Subcutaneous abdominal adipose tissue (tissue), 5 donors: Measurements from ENCODE around the gene ACTN1.
"Not testable (repeated sequence)": the region's sequence is repeated elsewhere in the genome, so short reads cannot be mapped to it uniquely, and the experiment has no call there.

ENCODE experiments used
- H3K27ac ChIP-seq: one replicate; pipeline ENCODE4 v1.7.0; 2013; ENCODE audit warnings: low read depth, mild to moderate bottlenecking, inconsistent platforms, low read length, moderate library complexity
- H3K27me3 ChIP-seq, 5 donors: one replicate each; pipeline ENCODE4 v1.7.0; 2013; ENCODE audit warnings: low read length in 5 of 5, inconsistent platforms in 1 of 5; ENCODE audit not compliant: control insufficient read depth in 5 of 5, insufficient read depth in 4 of 5
- H3K36me3 ChIP-seq, 5 donors: one replicate each; pipeline ENCODE4 v1.7.0; 2013; ENCODE audit warnings: low read length in 5 of 5; ENCODE audit not compliant: control insufficient read depth in 5 of 5, insufficient read depth in 5 of 5
- H3K4me1 ChIP-seq, 5 donors: one replicate each; pipeline ENCODE4 v1.7.0; 2013; ENCODE audit warnings: low read length in 5 of 5, mild to moderate bottlenecking in 3 of 5, moderate library complexity in 1 of 5; ENCODE audit not compliant: control insufficient read depth in 5 of 5, insufficient read depth in 5 of 5
- H3K4me3 ChIP-seq, 5 donors: one replicate each; pipeline ENCODE4 v1.7.0; 2013; ENCODE audit warnings: low read length in 5 of 5, low read depth in 1 of 5
- H3K9ac ChIP-seq, 5 donors: one replicate each; pipeline ENCODE4 v1.7.0; 2013; ENCODE audit warnings: low read length in 5 of 5, mild to moderate bottlenecking in 4 of 5, moderate library complexity in 3 of 5
- H3K9me3 ChIP-seq, 5 donors: one replicate each; pipeline ENCODE4 v1.7.0; 2013; ENCODE audit warnings: low read length in 5 of 5; ENCODE audit not compliant: control insufficient read depth in 5 of 5
- donor health status: healthy.
- donor health status: healthy.
- donor health status: healthy.
- donor health status: healthy.
- donor health status: healthy.

ACTN1 gene

DNA sequence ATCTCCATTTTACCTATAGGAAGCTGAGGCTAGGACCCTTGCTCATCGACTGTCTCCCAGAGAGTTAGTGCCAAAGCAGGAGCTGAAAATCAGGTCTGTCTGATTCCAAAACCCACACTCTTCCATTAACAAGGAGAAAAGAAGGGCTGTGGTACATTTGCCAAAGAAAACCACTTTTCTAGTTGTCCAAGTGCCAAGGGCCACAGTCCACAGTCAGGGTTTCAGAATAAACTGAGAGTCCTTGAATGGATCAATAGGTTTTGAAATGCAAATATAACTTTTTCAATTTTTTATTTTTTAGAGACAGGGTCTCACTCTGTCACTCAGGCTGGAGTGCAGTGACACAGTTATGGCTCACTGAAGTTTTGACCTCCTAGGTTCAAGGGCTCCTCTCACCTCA, 130.8 kb downstream of the ACTN1 start:
- Histone ChIP-seq H3K4me1 (peaks cover 0 to 10% (median 8%) of the 10 kb centered on the region in 5 donors), H3K27me3 (no peaks in the 10 kb centered on the region), H3K4me3 (no peak overlapping the region), H3K36me3 (no peaks in the 10 kb centered on the region), H3K9me3 (peaks cover 0 to 3% (median 0%) of the 10 kb centered on the region in 5 donors), H3K9ac (no peak overlapping the region), H3K27ac (no peak overlapping the region)

DNA sequence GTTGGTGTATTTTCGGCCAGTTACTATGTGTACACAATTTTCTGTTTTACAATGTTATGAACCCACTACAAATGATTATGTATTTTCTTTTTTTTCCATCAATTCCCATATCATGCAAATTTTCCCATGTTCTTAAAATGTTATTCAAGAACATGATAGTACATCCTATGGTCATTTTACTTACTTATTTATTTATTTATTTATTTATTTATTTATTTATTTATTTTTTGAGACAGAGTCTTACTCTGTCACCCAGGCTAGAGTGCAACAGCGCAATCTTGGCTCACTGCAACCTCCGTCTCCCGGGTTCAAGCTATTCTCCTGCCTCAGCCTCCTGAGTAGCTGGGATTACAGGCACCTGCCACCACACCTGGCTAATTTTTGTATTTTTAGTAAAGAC, 131.5 kb downstream of the ACTN1 start:
- H3K9ac ChIP-seq, H3K36me3 ChIP-seq, H3K27me3 ChIP-seq, H3K9me3 ChIP-seq, H3K4me3 ChIP-seq, H3K27ac ChIP-seq, H3K4me1 ChIP-seq: not testable (repeated sequence)

DNA sequence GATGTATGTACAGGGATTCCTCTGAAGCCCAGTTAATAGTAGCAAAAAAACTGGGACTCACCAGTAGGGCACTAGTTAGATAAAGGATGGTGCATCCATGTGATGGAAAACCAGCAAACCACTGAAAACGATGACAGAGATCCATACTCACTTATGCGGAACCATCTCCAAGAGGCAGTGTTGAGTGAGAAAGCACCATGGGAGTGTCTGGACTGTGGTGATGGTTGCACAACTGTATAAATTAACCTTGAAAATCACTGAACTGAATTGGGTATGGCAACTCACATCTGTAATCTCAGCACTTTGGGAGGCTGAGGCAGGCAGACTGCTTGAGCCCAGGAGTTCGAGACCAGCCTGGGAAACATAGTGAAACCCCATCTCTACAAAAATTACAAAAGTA, 132.6 kb downstream of the ACTN1 start:
- Histone ChIP-seq H3K27me3 (no peaks in the 10 kb centered on the region), H3K4me1 (peaks cover 0 to 13% (median 10%) of the 10 kb centered on the region in 5 donors), H3K9ac (no peak overlapping the region), H3K9me3 (no peaks in the 10 kb centered on the region), H3K27ac (no peak overlapping the region), H3K4me3 (no peak overlapping the region), H3K36me3 (no peaks in the 10 kb centered on the region)

DNA sequence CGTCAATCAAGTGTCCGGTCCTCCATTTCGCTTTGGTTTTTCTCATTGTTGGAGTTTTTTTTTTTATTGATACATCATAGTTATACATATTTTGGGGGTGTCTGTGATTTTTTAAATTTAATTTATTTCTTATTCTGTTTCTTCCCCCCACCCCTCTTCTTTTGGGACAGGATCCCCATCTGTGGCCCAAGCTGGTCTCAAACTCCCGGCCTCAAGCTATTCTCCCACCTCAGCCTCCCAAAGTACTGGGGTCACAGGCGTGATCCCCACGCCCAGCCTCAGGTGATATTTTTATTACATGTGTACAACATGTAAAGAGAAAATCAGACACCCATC, 134.9 kb downstream of the ACTN1 start:
- Histone ChIP-seq H3K27me3 (no peaks in the 10 kb centered on the region), H3K36me3 (no peaks in the 10 kb centered on the region), H3K4me3 (peak overlapping the region in 1 of 5 donors; percentile 72), H3K4me1 (peaks cover 0 to 21% (median 10%) of the 10 kb centered on the region in 5 donors), H3K9me3 (no peaks in the 10 kb centered on the region), H3K9ac (peak overlapping the region in 1 of 5 donors; percentile 11), H3K27ac (no peak overlapping the region)

DNA sequence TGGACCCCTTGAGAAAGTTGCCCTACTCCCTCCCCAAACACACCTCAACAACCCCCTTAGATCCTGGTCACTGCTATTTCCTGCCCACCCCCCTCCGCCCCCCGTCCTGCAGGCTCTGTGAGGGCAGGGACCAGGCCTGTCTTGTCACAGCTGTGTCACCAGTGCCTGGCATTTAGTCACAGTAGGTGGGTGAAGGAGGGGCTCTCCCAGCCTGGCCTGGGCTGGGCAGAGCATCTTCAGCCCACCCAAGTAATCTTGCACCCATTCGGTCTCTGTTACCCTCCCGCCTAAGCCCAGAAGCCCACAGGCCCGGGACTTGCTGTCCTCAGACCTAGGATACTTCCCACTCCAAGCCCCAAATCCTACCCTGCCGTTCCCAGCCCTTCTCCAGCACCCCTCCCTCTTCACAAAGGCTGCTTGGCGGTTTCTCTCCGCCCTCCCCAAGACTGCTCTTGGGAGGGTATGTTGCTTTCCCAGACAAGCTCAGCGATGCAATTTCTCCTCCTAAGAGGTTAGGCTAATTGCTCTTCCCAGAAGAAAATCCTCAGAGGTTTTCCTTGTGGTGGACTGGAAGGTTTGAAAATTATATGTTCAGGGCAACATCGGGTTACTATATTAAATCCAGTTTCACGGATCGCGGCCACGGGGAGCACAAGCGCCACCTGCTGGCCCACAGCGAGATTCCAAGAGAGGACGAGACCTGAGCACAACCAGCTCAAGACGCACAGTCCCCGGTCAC, 135.5 kb downstream of the ACTN1 start:
- H3K36me3 ChIP-seq = no peaks in the 10 kb centered on the region
- no peaks in the 10 kb centered on the region for H3K27me3 ChIP-seq
- peaks cover 0 to 21% (median 10%) of the 10 kb centered on the region in 5 donors for H3K4me1 ChIP-seq
- no peak overlapping the region for H3K27ac ChIP-seq
- peak overlapping the region; percentile 23 to 74 (median 55) for H3K4me3 ChIP-seq
- no peaks in the 10 kb centered on the region for H3K9me3 ChIP-seq
- peak overlapping the region in 1 of 5 donors; percentile 53 for H3K9ac ChIP-seq

DNA sequence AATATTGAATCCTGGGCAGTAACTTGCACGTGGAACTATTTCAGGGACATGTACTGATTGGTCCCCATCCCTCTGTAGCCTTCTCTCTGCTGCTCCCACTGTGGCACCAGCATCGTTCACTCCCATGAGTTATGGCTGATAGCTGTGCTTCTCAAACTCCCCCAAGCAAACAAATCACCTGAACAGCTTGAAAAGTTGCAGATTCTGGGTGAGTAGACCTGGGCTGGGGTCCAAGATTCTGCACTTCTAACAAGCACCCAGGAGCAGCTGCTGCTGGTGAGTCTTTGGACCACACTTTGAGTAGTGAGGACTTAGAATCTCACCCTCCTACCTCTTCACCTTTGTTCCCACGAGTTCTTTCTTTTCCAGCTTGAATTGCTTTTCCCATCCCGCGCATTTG, 136.8 kb downstream of the ACTN1 start:
- H3K27ac ChIP-seq = no peak overlapping the region
- no peak overlapping the region for H3K9ac ChIP-seq
- H3K4me1 ChIP-seq = peaks cover 0 to 21% (median 10%) of the 10 kb centered on the region in 5 donors
- no peak overlapping the region for H3K4me3 ChIP-seq
- no peaks in the 10 kb centered on the region for H3K36me3 ChIP-seq
- no peaks in the 10 kb centered on the region for H3K27me3 ChIP-seq
- H3K9me3 ChIP-seq = peaks cover 0 to 4% (median 0%) of the 10 kb centered on the region in 5 donors

DNA sequence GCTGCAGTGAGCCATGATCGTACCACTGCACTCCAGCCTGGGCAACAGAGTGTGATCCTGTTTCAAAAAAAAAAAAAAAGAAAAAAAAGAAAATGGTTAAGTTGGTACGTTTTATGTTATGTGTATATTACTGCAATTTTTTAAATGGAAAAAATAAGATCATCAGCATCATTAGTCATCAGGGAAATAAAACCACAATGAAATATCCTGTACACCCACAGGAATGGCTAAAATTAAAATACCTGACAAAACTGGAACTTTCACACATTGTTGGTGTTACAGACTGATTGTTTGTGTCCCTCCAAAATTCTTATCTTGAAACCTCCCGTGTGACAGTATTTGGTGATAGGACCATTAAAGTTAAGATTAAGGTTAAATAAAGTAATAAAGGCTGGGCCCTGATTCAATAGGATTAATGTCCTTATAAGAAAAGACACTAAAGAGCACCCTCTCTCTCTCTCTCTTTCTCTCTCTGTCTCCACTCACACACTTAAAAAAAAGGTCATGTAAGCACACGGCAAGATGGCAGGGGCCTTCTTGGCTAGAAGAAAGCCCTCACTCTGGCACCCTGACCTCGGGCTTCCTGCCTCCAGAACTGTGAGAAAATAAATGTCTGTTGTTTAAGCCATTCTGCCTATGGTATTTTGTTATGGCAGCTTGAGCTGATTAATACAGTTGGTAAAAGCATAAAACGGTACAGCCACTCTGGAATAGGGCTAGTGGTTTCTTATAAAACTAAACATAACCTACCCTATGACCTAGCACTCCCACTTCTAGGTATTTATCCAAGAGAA, 137.9 kb downstream of the ACTN1 start:
- Histone ChIP-seq H3K4me1 (peaks cover 0 to 21% (median 10%) of the 10 kb centered on the region in 5 donors), H3K4me3 (no peak overlapping the region)

DNA sequence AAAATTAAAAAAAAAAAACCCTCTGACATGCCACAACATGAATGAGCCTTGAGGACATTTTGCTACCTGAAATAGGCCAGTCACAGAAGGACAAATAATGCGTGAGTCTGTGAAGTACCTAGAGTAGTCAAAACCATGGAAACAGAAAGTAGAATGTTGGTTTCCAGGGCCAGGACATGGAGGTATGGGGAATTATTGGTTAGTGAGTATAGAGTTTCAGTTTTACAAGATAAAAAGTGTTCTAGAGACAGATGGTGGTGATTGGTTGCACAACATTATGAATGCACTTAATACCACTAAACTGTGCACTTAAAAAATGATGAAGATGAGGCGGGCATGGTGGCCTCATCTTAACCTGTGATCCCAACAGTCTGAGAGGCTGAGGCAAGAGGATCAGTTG, 138.6 kb downstream of the ACTN1 start:
- H3K4me1 ChIP-seq = peaks cover 0 to 21% (median 10%) of the 10 kb centered on the region in 5 donors
- H3K9ac ChIP-seq = no peak overlapping the region
- no peaks in the 10 kb centered on the region for H3K27me3 ChIP-seq
- no peaks in the 10 kb centered on the region for H3K36me3 ChIP-seq
- no peak overlapping the region for H3K27ac ChIP-seq
- H3K4me3 ChIP-seq = no peak overlapping the region
- H3K9me3 ChIP-seq = peaks cover 0 to 7% (median 0%) of the 10 kb centered on the region in 5 donors

More for the DNA sequence above, 137.9 kb downstream of the ACTN1 start:
- Histone ChIP-seq H3K27me3 (no peaks in the 10 kb centered on the region), H3K9me3 (peaks cover 0 to 6% (median 0%) of the 10 kb centered on the region in 5 donors), H3K27ac (peak overlapping the region; percentile 38), H3K9ac (no peak overlapping the region), H3K36me3 (no peaks in the 10 kb centered on the region)

DNA sequence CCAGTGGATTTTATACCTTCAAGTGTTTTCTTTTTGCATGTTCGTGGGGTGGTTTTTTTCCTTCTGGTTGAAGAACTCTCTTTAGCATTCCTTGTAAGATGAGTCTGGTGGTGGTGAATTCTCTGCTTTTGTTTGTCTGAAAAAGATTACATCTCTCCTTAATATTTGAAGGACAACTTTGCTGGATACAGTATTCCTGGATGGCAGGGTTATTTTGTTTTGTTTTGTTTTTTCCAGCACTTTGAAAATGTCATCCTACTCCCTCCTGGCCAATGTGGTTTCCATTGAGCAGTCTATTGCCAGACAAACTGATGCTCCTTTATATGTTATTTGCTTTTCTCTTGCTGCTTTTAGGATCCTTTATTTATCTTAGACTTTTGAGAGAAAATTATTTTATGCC, 143.0 kb downstream of the ACTN1 start:
- H3K4me1 ChIP-seq = peaks cover 0 to 5% (median 0%) of the 10 kb centered on the region in 5 donors
- H3K9ac ChIP-seq = no peak overlapping the region
- H3K4me3 ChIP-seq = no peak overlapping the region
- H3K27ac ChIP-seq = no peak overlapping the region
- H3K36me3 ChIP-seq = no peaks in the 10 kb centered on the region
- H3K9me3 ChIP-seq = peaks cover 0 to 7% (median 0%) of the 10 kb centered on the region in 5 donors
- no peaks in the 10 kb centered on the region for H3K27me3 ChIP-seq

DNA sequence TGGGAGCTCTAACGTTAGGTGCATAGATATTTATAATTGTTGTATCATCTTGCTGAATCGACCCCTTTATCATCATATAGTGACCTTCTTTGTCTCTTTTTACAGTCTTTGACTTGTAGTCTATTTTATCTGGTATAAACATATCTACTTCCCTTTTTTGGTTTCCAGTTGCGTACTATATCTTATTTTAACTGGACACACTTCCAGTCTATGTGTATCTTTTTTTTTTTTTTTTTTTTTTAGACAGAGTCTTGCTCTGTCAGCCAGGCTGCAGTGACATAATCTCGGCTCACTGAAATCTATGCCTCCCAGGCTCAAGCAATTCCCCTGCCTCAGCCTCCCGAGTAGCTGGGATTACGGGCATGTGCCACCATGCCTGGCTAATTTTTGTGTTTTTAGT, 144.3 kb downstream of the ACTN1 start:
- Histone ChIP-seq H3K27ac (no peak overlapping the region), H3K9ac (no peak overlapping the region), H3K9me3 (peaks cover 0 to 7% (median 0%) of the 10 kb centered on the region in 5 donors), H3K27me3 (no peaks in the 10 kb centered on the region), H3K4me3 (no peak overlapping the region), H3K36me3 (no peaks in the 10 kb centered on the region), H3K4me1 (no peaks in the 10 kb centered on the region)
